C4-2B (cell line): ENCODE results near the gene APOBEC3H.

Experiments
- H3K27ac ChIP-seq: fragments of 450-650 bp; 2 replicates; pipeline ENCODE4 v1.5.1; 2017
- CTCF ChIP-seq: fragments of 450-650 bp; conservative IDR thresholded peaks from 2 replicates; pipeline ENCODE4 v1.5.1; 2017; ENCODE audit warnings: mild to moderate bottlenecking
- ZFX ChIP-seq: fragments of 450-650 bp; IDR thresholded peaks from 2 replicates; pipeline ENCODE4 v1.6.1; 2017

The APOBEC3H gene

GRCh38 chr22:39101226-39101625 is 4.2 kb downstream of the APOBEC3H start:
- no peak for TF ChIP-seq CTCF
- no peak for TF ChIP-seq ZFX
- no peak overlapping the region for H3K27ac ChIP-seq

- TF ChIP-seq CTCF (no peak), ZFX (no peak)
- no peak overlapping the region for H3K27ac ChIP-seq
Observed at GRCh38 chr22:39103431-39103830, 6.4 kb downstream of the APOBEC3H start.

GRCh38 chr22:39106326-39106725 is 9.3 kb downstream of the APOBEC3H start:
- H3K27ac ChIP-seq: no peak overlapping the region
- TF ChIP-seq CTCF: no peak
- TF ChIP-seq ZFX: no peak

- no peak overlapping the region for H3K27ac ChIP-seq
- TF ChIP-seq ZFX: no peak
- no peak for TF ChIP-seq CTCF
Observed at GRCh38 chr22:39108487-39108886, 11.4 kb downstream of the APOBEC3H start.

- no peak overlapping the region for H3K27ac ChIP-seq
- TF ChIP-seq CTCF: no peak
- no peak for TF ChIP-seq ZFX
Observed at GRCh38 chr22:39109361-39109760, 12.3 kb downstream of the APOBEC3H start.

- H3K27ac ChIP-seq: no peak overlapping the region
- TF ChIP-seq ZFX (no peak), CTCF (no peak)
Observed at GRCh38 chr22:39110631-39111561, 13.9 kb downstream of the APOBEC3H start.

- TF ChIP-seq ZFX (no peak), CTCF (no peak)
Observed at GRCh38 chr22:39114112-39114511, 17.1 kb downstream of the APOBEC3H start.

More at GRCh38 chr22:39114112-39114511, 17.1 kb downstream of the APOBEC3H start:
- H3K27ac ChIP-seq: no peak overlapping the region
